NCI-H524 treated with DMSO at 0.1 percent for 48 hours (cell line): ENCODE measurements around the gene DIRAS2.

ENCODE experiments used
- DNase-seq: peaks from one replicate; lab custom pipeline; 2025; lab: John Stamatoyannopoulos, UW

DIRAS2 gene

DNA sequence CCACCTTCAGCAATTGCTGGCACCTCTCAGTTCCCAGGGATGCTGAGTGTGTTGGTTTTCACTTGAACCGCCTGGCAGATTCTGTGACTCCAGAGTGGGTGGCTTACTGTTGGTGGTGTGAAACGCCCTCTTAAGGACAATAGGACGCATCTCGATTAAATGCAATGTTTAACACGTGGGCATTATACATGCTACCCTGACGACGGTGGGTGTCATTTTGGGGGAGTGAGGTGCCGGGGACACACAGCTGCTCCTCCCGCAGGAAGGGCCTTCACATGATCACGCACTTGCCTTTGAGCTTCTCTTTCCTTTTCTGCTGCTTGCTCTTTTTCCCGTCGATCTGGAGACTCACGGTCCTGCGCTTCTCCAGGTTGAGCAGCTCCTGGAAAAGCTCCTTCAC, 29.7 kb downstream of the DIRAS2 start:
- no peak for DNase-seq

DNA sequence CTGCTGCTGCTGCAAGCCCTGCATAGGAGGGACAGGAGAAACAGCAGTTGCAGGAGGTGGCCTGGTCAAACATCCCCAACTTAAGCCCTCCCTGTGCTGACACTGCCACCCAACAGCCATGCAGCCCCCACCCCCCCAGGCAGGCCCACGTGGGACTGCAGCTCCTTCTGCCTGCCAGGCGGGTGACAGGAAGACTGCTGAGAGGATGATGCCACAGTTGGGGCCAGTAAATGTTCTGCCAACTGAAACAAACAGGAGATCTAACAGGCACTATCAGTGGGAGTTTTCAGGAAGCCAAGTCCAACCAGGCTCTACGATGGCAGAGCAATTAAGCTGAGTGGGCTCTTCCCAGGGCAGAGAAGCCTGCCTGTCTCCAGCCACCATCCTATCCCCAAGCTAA, 31.1 kb downstream of the DIRAS2 start:
- DNase-seq = no peak

- no peak for DNase-seq
These were observed 31.5 kb downstream of the DIRAS2 start for GRCh38 chr9:90611121-90611520.

- no peak for DNase-seq
These were observed 34.7 kb downstream of the DIRAS2 start for GRCh38 chr9:90607701-90608516.

DNA sequence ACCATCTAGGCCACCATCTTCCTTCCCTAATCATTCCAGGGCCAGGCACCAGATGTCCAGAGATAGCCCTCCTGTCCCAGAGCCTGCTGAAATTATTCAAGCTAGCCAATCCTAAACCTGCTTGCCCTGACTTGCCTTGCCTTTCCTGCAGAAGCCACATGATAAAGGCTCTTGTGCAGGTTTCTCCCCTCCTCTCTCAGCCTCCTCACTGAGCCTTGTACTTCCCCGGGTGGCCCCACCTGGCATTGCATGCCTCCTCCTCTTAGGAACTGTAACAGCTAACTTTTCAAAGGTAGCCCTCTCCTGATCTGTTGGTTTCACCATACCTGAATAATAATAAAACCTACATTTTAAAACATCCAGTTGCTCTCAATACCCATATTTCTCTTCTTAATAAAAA, 42.6 kb downstream of the DIRAS2 start:
- no peak for DNase-seq

GRCh38 chr9:90598191-90598590, 44.4 kb downstream of the DIRAS2 start:
- DNase-seq = no peak

DNA sequence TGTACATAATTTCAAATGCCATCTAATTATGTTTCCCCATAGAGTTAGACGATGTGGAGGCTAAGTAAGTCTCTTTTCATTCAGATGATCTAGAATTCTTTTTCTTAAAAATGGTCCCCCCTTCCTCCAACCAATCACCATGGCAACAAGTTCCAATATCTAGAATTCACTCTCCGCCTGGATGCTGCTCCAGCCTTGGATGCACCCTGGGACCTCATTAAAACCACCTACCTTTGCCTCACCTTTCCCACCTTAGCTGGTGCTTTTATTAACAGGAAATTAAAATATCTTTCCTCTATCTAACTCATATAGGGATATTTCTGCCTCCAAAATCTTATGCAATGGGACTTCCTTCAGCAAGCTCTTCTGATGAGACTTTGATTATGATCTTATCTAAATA, 49.0 kb downstream of the DIRAS2 start:
- no peak for DNase-seq

- no peak for DNase-seq
These were observed 62.0 kb downstream of the DIRAS2 start for GRCh38 chr9:90580576-90580975.

GRCh38 chr9:90579181-90579580, 63.4 kb downstream of the DIRAS2 start:
- no peak for DNase-seq

- DNase-seq = no peak
These were observed 64.4 kb downstream of the DIRAS2 start for GRCh38 chr9:90578126-90578815.

DNA sequence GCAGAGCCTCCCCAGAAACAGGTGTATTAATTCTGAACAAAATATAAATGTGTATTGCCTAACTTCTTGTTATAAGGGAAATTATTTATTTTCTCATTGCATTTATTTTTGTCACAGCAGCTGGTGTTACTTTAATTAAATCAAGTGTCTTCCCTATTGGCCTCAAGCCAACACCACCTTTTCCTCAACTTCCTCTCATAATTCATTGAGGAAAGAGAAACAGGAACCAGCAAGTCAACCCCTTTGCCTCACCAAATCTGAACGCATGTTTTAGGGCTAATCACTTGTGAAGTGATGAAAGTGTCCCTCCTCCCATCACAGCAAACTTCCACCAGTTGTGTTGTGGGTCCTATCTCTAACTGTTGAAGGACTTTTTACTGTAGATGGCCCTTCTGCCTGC, 73.1 kb downstream of the DIRAS2 start:
- DNase-seq = no peak

GRCh38 chr9:90568667-90569066, 74.0 kb downstream of the DIRAS2 start:
- no peak for DNase-seq

DNA sequence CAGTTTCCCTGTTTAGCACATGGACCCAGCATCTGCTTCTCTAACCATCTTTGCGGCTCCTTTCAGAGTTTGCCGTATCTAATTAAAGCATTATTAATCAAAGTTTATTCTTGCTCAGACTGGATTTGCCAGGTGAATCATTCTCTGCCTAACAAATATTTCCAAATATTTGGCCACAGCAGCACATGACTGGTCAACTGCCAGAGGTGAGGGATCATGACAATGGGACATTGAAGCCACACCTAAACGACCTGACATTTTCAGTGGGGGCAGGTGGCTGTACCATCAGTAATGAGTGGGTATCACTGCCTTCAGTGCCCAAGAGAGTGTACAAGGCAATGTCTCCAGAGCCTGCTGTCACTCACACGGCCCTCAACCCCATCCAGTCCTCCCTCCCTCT, 80.4 kb downstream of the DIRAS2 start:
- DNase-seq = no peak
